Measurements from ENCODE around the gene NOS2.
"Not testable (repeated sequence)": the region's sequence is repeated elsewhere in the genome, so short reads cannot be mapped to it uniquely, and the experiment has no call there.

DNA sequence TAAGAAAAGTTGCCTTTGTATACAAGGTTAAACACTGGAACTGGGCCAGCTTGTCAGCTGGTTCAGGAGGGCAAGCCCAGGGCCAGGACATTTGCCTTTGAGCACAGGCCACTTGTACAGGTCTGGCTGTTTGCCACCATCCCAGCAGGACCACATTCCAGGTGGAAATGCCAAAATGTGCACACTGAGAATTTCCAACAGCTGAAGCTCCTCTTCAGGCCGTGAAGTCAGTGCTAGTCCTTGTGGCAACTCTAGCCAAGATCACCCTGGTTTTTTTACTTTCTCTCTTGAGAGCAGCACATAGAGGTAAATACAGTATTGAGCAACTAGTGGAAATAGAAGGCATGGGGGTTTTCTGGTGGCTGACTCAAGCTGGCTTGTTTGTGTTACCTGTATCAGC, 29.6 kb upstream of the NOS2 start:
- TF ChIP-seq POLR2A (IDR thresholded peaks at IDR 0.05; ENCODE audit: low read length); GATA1 (IDR thresholded peaks at IDR 0.05; ENCODE audit: low read depth, low read length): not testable (repeated sequence)
